Measurements from ENCODE around the gene WWTR1.

The WWTR1 gene

DNA sequence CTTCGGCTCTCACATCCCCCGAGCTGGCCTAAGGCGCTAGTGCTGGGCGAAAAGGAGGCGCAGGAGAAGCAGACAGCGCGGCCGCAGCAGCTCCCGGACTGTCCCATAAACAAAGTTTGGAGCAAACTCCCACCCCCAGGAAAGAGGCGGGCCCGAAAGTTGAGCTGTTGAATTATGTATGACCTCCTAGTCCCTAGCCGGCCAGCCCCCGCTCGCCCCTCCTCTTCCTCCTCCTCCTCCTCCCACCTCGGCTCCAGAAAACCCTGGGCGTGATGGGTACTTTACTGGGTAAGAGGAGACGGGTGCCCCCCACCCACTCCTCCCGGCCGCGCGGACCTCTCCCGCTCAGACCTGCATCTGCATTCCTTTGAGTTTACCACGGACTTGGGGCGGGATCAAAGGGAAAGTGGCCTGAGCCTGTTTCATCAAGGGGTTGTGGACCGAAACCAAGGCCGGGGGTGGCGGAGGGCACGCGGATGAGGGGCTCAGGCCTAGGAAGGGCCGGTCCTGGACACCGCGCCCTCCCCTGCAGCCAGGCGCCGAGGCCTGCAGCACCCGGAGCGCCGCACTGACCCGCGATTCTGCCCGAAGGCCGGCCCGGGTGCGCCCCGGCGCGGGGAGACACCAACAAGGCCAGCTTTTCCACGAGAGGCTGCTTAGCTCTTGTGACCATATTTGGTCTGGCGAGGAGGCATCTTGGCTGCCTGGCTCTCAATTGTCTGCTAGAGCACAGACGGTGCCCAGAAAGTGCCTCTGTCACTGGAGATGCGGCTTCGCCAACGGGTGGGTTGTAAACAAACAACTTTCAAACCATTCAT lies at the start of gene WWTR1:
Gene WWTR1, minus strand, starts transcription at position 100 of the 818 bp plus-strand sequence. CDS start 719 bp downstream, outside the sequence.
- no peak for TF ChIP-seq MYC (IDR thresholded peaks at IDR 0.05; ENCODE audit: low read depth, low read length)
- no peak for TF ChIP-seq POLR2A (IDR thresholded peaks at IDR 0.05; ENCODE audit: extremely low read depth, insufficient read length)
- TF ChIP-seq, protein P1, sequence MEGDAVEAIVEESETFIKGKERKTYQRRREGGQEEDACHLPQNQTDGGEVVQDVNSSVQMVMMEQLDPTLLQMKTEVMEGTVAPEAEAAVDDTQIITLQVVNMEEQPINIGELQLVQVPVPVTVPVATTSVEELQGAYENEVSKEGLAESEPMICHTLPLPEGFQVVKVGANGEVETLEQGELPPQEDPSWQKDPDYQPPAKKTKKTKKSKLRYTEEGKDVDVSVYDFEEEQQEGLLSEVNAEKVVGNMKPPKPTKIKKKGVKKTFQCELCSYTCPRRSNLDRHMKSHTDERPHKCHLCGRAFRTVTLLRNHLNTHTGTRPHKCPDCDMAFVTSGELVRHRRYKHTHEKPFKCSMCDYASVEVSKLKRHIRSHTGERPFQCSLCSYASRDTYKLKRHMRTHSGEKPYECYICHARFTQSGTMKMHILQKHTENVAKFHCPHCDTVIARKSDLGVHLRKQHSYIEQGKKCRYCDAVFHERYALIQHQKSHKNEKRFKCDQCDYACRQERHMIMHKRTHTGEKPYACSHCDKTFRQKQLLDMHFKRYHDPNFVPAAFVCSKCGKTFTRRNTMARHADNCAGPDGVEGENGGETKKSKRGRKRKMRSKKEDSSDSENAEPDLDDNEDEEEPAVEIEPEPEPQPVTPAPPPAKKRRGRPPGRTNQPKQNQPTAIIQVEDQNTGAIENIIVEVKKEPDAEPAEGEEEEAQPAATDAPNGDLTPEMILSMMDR (IDR thresholded peaks at IDR 0.05; ENCODE audit: low read depth, low read length) = no peak
- peak; percentile 12 for DNase-seq (ENCODE audit: low read depth)
- H3K4me3 ChIP-seq (ENCODE audit: low read depth, low read length) = no peak within 1 kb of the TSS

DNA sequence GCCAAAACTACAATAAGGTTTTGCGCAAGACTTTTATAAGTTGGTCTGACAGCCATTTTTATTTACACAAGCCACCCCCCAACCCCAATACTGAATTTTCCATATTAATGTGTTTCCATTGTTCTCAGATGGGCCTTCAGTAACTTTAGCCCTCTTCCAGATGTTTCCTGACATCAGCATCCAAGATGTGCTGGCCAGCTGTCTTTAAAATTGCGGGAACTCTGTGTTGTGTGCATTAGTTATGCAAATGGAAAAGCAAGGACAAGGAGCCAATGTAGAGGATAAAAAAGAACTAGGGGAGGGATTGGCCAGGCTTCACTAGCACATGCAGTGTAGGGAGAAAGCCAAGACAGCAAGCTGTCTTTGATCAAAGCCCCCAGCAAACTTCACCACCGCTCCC lies 49.1 kb upstream of the WWTR1 start:
- no peak for TF ChIP-seq POLR2A (IDR thresholded peaks at IDR 0.05; ENCODE audit: extremely low read depth, insufficient read length)
- TF ChIP-seq, protein P1 (IDR thresholded peaks at IDR 0.05; ENCODE audit: low read depth, low read length) = no peak
- TF ChIP-seq, protein P2, sequence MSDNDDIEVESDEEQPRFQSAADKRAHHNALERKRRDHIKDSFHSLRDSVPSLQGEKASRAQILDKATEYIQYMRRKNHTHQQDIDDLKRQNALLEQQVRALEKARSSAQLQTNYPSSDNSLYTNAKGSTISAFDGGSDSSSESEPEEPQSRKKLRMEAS (IDR thresholded peaks at IDR 0.05; ENCODE audit: low read depth, low read length) = no peak
- TF ChIP-seq MYC (IDR thresholded peaks at IDR 0.05; ENCODE audit: low read depth, low read length) = no peak
- H3K4me3 ChIP-seq (ENCODE audit: low read depth, low read length) = no peak overlapping the region
- no peak for DNase-seq (ENCODE audit: low read depth)

DNA sequence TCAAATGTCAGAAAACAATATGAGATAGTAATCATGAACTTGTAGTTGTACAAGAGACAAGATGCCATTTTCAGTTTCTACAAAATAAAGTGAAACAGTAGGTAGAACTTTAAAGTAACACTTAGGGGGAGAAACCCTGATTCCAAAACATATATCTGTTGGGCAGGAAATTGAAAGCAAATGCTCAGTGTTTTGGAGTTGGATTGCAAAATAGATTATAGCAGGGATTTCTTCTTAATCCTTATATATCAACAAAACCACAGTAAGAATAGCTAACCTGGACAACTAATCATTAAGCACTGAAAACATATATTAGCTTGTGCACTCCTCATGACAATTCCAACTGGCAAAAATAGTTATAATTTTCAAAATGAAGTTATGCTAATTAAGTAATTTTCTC lies 47.6 kb upstream of the WWTR1 start:
- no peak for DNase-seq (ENCODE audit: low read depth)
- TF ChIP-seq, protein P2 (IDR thresholded peaks at IDR 0.05; ENCODE audit: low read depth, low read length) = no peak
- no peak overlapping the region for H3K4me3 ChIP-seq (ENCODE audit: low read depth, low read length)

DNA sequence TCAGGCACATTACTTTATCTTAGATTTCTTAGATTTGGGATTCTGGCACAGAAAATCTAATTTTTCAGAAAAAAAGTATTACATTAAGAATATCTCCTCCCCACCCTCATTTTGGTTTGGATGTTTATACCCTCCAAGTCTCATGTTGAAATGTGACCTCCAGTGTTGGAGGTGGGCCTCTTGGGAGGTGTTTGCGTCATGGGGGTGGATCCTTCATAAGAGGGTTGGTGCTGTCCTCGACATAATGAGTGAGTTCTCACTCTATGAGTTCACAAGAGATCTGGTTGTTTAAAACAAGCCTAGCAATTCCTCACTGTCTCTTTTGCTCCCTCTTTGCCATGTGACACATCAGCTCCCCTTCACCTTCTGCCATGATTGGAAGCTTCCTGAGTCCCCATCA lies 45.6 kb upstream of the WWTR1 start:
- DNase-seq (ENCODE audit: low read depth) = peak; percentile 5
- H3K4me3 ChIP-seq (ENCODE audit: low read depth, low read length) = no peak overlapping the region
- TF ChIP-seq, protein P2 (IDR thresholded peaks at IDR 0.05; ENCODE audit: low read depth, low read length) = no peak
- TF ChIP-seq, protein P1 (IDR thresholded peaks at IDR 0.05; ENCODE audit: low read depth, low read length) = no peak
- TF ChIP-seq POLR2A (IDR thresholded peaks at IDR 0.05; ENCODE audit: extremely low read depth, insufficient read length) (no peak), MYC (IDR thresholded peaks at IDR 0.05; ENCODE audit: low read depth, low read length) (no peak)

DNA sequence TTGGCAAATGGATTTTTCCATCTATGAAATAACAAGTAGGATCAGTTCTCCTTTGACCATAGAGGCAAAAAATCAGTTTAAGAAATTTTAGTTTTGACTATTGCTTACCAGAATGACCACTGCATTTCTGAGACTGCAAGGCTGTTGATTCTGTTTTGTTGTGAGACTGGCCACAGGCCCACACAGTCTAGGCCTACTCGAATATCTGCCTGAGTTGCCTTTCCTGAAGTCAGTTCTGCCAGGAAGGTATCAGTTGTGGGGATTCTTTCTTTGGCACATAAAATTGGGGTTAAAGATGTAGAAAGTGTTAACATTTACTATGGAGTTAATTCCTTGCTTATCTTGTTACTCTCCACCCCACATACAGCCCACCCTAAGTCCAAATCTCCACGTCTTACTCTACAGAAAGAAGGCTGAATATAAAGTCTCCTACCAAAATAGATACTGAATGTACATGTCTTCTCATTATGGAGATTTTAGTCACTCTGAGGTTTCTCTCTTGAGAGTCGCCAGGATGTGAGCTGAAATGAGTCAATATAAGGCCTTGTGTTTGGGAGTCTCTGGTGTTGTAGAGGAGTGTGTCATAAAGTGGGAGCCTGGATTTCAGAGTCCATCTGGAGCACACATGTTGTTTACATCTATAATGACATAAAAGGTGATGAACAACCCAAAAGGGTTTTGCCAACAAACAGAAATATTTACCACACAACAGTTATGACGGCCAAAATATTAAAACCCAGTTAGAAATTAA lies 45.0 kb upstream of the WWTR1 start:
- DNase-seq (ENCODE audit: low read depth) = no peak
- no peak overlapping the region for H3K4me3 ChIP-seq (ENCODE audit: low read depth, low read length)
- TF ChIP-seq, protein P1 (IDR thresholded peaks at IDR 0.05; ENCODE audit: low read depth, low read length) = no peak
- no peak for TF ChIP-seq POLR2A (IDR thresholded peaks at IDR 0.05; ENCODE audit: extremely low read depth, insufficient read length)
- TF ChIP-seq, protein P2 (IDR thresholded peaks at IDR 0.05; ENCODE audit: low read depth, low read length) = no peak
- TF ChIP-seq MYC (IDR thresholded peaks at IDR 0.05; ENCODE audit: low read depth, low read length) = no peak

DNA sequence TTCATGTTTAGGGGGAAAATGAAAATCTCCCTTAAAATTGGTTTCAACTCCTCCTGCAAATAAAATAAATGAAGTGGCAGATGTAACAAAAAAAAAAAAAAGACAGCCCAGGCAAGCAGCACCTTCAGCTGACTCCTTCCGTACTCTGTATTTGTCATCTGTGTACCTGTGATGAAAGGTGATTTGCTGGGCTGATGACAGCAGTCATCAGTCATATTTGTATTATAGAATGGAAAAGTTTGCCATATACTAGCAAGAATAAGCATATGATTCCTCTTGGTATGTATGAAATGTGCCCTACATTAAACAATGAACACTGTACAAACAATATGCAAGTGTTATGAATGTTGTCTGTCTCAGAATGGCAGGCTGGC lies 44.1 kb upstream of the WWTR1 start:
- TF ChIP-seq, protein P2 (IDR thresholded peaks at IDR 0.05; ENCODE audit: low read depth, low read length) = no peak
- TF ChIP-seq, protein P1 (IDR thresholded peaks at IDR 0.05; ENCODE audit: low read depth, low read length) = no peak
- TF ChIP-seq POLR2A (IDR thresholded peaks at IDR 0.05; ENCODE audit: extremely low read depth, insufficient read length) (no peak), MYC (IDR thresholded peaks at IDR 0.05; ENCODE audit: low read depth, low read length) (no peak)
- DNase-seq (ENCODE audit: low read depth) = no peak
- H3K4me3 ChIP-seq (ENCODE audit: low read depth, low read length) = no peak overlapping the region

Measured in NB4 (cell line).